GM18502 (cell line): ENCODE results near the gene CC2D2B.
"Not testable (repeated sequence)": the region's sequence is repeated elsewhere in the genome, so short reads cannot be mapped to it uniquely, and the experiment has no call there.

ENCODE experiments used
- ATAC-seq: cut with Tn5 transposase; IDR thresholded peaks from one replicate; pipeline ENCODE4 v1.9.1; 2021; ENCODE audit warnings: mild to moderate bottlenecking; ENCODE audit not compliant: unreplicated experiment, poor library complexity

The CC2D2B gene

DNA sequence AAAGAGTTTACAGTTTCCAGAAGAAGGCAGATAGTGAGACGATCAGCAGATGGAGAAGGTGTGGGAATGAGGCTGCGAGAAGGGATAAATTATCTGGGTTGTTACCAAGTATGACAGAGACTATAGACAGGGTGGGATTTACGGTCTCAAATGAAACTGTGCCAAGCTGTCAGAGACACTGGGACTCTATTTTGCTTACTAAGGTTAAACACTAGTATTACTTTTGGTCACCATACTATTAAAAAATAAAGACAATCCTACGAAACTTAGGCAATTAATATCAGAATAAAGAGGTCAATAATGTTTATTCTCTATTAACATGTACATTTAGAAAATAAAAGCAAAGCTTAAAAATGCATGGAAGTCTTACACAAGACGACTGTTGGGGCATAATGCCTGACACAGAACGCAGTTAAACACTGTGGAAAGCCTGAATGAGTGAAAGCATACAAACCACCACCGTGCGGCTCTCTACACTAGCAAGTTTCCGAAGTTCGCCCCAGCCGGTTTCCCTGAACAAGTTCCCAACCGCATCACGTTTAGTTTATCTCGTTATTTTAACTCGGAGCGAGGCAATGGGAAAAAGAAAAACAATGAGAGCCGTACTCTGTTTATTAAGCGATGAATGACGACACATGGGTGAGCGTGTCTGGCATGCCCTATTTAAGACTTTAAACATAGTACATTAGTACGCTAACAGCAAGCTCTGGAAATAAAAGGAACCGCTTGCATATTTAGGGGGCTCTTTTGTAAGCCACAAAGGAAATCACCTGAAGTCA is 909 bp upstream of the CC2D2B start:
- peak; percentile 45 for ATAC-seq

DNA sequence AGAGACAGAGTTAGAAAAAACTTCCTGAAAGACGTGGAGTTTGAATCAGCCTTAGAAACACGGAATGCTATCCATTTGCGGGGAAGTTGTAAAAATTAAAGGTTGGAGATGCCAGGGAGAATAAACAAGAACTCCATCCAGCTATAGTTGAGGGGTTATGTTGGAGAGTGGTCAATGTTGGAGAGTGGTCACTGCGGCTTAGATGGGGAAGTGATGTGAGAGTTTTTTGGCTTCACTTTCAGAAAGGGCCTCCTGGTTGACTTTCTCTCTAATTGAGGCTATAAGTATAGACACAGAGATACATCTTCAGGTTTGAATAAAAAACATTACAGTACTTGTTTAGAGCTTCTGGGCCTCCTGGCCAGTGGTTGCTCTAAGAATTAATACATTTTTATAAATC is 675 bp downstream of the CC2D2B start:
- ATAC-seq, result no peak

DNA sequence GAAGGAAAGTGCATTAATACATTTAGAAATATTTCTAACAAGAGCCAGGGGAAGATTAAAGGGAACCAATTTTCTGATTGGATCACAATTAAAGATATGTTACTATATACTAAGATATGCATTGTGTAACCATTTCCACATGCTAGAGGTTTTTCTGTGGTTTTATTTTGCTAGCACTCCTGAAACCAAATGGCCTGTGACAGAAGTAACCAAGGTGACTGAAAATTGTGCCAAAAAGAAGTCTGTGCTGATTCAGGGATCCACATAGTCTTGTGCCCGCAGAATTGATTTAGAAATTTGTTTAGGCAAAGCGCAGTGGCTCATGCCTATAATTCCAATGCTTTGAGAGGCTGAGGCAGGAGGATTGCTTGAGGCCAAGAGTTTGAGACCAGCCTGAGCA is 1.8 kb downstream of the CC2D2B start:
- ATAC-seq, result no peak

DNA sequence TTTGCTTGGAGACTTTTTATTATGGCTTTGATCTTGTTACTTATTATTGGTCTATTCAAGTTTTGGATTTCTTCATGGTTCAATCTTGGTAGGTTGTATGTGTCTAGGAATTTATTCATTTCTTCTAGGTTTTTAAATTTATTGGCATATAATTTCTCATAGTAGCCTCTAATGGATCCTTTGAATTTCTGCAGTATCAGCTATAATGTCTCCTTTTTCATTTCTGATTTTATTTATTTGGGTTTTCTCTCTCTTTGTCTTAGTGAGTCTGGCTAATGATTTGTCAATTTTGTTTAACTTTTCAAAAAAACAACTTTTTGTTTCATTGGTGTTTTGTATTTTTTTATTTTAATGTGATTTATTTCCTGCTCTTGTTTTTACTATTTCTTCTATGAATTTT is 8.3 kb downstream of the CC2D2B start:
- ATAC-seq, result not testable (repeated sequence)

DNA sequence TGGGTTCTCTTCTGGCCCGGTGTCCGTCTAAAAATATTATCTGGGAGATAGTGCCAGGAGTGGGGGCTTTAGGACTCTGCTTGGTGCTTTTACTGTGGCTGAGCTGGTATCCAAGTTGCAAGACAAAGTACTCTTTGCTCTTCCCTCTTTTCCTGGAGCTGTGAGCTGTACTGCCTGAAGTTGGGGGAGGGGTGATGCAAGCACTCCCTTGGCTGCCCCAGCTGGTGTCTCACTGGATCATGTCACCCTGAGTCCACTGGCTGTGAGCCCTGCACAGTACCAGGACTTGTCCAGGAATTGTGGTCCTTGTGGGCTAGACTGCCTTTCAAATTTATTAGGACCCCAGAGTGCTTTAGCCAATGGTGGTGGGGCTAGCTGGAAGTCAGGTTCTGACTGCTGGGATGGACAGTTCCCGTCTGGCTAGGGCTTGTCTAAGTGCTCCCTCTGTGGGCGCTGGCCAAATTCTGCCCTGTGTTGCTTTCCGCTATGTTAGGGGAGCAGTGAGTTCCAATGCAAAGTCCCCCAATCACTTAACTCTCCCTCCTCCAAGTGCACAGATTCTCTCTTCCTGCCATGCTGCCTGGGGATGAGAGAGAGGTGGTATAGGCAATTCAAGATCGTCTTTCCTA is 13.1 kb downstream of the CC2D2B start:
- ATAC-seq, result no peak

DNA sequence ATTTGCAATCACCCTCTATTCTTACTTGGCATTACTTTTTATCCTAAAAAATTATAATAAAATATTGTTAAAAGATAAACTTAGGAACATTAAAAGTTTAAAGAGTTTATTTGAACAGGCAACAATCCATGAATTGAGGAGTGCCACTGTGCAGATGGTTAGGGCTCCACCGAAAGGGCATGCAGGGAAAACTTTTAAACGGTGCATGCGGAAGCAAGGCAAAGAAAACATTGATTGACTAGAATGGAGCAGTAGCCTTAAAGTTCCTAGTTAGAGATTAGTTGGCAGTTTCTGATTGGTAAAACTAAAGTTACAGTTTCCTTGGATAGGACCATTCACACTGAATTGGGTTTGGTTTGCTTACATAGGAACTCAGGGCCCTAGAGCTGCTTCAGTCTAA is 17.3 kb downstream of the CC2D2B start:
- ATAC-seq, result no peak

DNA sequence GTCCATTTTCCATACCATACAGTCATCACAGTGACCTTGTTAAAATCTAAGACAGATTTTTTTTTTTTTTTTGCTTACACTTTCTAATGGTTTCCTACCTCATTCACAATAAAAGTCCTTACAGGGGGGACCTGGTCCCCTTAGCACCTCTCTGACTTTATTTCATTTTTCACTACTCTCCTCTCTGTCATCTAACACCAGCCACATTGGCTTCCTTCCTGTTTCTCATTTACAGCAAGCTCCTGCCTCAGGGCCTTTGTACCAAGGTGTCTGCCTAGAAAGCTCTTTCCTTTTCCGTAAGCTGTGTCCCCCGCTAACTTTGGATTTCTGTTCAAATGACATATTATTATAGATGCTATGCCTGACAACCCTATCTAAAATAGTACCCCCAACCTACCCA is 27.7 kb downstream of the CC2D2B start:
- ATAC-seq, result no peak

DNA sequence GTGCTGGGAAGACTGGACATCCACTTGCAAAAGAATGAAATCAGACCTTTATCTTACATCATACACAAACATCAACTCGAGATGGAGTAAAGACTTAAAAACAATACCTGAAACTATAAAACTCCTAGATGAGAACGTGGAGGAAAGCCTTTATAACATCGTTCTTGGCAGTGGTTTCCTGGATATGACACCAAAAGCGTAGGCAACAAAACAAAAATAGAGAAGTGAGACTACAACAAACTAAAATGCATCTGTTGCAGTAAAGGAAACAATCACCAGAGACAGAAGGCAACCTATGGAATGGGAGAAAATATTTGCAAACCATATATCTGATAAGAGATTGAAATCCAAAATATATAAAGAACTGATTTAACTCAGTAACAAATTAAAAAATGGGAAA is 33.3 kb downstream of the CC2D2B start:
- no peak for ATAC-seq

DNA sequence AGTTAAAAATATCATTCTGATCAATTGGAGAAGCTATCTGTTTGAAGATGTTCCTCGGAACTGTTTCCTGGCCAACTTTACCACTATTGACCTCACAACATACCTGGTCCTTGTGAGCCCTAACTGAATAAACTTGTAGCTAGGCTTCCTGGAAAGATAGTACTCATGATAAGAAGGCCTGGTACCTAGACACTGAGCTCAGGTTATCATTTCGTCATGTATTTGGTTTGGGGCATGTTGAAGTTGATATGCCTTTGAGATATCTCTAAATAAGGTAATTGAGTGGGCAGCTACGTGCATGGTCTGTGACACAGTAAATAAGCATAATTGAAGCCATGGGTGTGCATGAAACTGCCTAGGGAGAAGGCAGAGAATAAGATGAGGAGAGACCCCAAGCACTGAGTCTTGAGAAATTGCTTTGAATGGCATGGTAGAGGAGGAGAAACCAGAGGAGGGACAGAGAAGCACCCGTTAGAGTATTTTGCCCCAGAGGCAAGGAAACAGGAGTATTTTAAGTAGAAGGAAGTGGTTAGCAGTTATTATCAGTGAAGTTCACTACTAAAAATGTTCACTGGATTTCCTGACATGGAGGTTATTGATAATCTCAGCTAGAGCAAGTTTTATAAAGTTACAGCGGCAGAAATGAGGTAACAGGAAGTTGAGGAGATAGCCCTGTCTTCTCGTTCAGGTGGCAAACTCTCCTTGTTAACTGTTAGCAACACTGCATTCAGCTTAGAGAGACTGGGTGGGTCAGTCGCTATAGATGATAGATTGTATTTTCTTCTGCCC is 55.6 kb downstream of the CC2D2B start:
- peak; percentile 50 for ATAC-seq

DNA sequence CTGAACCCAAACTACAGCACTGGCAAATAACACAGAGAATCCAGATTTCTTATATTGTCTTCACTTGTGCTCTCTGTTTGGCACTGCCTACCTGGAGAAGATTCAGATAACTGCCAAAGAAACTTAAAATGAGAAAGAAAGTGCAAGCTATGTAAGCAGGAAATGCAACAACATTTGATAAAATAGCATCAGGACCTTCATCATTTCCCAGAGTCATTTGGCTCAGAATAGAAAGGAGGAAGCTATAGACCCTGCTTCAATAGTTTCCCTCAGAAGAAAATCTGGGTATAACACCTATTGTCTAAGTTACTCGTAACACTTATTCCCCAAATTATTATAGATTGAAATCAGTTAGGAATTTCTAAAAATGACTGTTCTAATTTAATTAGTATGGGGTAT is 56.2 kb downstream of the CC2D2B start:
- ATAC-seq, result no peak

DNA sequence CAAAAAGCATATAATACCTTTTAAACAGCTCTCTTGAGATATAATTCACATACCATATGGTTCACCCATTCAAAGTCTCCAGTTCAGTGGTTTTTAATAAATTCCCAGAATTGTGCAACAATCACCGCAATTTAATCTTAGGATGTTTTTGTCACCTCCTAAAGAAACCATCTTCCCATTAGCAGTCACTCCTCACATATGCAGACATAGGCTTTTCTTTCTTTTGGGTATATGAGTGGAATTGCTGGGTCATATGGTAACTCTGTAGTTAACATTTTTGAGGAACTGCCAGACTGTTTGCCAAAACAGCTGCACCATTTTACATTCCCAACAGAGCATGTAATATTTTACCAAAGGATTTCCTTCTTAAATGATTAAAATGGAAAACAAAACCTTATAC is 57.0 kb downstream of the CC2D2B start:
- ATAC-seq, result no peak

DNA sequence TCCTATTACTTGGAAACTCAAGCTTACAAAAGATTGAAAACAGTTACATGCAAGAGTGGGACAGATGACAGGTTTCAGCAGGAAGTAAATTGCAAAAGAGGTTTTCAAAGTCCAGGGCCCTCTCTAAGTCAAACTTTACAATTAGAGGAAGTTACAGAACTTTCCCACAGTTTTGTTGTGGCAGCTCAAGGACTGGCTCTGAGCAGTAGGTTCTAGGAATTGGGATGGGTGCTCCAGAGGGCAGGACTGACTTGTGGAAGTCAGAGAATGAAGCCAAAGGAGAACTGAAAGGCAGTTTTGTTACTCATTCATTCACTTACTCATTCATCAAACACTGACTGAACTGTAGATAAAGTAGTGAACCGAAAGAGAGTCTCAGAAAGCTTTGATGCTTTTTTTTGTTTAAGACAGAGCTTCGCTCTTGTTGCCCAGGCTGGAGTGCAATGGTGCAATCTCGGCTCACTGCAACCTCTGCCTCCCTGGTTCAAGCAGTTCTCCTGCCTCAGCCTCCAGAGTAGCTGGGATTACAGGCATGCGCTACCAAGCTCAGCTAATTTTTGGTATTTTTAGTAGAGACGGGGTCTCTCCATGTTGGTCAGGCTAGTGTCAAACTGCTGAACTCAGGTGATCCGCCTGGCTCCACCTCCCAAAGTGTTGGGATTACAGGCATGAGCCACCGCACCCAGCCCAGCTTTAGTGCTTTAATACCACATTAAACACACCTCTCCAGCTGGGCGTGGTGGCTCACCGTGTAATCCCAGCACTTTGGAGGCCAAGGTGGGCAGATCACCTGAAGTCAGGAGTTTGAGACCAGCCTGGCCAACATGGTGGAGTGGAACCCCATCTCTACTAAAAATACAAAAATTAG is 68.8 kb downstream of the CC2D2B start:
- no peak for ATAC-seq

DNA sequence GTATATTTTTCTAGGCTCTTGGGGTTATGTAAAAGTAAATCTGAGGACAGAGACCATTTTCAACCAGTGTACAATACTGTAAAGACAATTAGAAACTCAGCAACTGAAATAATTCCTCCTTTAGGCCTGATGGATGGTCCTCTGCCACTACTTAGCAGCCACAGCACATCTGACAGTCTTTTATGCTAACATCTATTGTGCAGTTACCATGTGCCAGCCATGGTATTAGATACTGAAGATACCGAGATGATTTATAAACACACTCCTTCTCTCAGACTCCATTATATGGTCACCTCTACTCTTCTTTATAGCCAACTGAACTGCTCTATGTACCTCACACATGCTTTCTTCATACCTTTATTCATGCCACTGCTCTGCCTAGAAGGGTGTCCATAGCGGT is 74.4 kb downstream of the CC2D2B start:
- ATAC-seq, result no peak

DNA sequence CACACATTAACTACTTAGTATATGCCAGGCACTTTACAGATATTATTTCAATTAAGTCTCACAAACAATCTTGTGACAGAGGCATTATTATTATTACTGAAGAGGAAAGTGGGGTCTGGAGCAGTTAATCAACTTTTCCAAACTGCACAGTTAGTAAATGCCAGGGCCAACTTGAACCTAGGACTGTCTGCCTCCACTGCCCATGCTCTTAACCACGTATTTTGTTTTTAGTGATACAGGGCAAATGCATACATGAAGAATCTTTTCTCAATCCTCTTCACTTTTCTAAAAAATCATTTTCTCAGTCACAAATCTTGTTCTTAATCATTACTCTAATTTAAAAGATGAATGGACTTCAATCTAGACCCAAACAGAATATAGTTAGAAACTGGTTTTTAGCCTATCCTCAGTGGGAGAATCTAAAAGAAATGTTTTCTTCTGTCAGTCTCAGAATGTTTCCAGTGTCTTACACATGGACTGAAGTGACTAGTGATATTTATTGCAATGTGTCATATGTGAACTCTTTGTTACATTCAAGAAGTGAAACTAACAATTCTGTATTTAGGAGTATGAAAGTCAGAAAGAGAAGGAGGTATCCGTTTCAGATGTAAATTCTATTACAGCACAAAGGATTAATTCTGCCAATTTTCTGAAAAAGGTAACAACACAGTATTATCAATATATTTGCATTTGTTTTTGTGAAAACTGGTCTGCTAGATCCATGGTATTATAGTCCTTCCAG is 80.1 kb downstream of the CC2D2B start:
- peak; percentile 98 for ATAC-seq

DNA sequence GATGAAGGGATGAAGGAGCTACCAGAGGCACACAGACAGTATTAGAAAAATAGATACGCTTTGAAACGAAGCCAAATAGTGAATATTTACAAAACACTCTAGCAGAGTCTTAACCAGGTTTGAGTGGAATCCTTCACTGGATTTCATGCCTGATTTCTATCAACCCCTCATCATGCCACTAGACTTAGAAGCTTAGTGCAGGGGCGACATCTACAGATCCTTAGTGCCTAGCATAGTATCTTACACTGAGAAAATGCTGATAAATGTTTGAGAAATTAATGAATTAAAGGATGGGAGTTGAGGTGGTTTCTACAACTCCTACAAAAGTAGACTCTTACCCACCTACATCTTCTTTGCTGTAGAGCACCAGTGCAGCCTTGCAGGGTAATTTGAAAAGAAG is 80.9 kb downstream of the CC2D2B start:
- no peak for ATAC-seq

DNA sequence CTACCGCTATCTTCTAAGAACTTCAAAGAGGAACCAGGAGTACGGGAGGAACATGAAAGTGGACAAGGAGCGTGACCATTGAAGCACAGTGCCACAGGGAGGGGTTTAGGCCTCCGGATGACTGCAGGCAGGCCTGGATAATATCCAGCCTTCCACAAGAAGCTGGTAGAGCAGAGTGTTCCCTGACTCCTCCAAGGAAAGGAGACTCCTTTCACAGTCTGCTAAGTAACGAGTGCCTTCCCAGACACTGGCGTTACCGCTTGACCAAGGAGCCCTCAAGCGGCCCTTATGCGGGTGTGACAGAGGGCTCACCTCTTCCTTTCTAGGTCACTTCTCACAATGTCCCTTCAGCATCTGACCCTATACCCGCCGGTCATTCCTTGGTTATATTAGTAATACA is 86.6 kb downstream of the CC2D2B start:
- not testable (repeated sequence) for ATAC-seq

DNA sequence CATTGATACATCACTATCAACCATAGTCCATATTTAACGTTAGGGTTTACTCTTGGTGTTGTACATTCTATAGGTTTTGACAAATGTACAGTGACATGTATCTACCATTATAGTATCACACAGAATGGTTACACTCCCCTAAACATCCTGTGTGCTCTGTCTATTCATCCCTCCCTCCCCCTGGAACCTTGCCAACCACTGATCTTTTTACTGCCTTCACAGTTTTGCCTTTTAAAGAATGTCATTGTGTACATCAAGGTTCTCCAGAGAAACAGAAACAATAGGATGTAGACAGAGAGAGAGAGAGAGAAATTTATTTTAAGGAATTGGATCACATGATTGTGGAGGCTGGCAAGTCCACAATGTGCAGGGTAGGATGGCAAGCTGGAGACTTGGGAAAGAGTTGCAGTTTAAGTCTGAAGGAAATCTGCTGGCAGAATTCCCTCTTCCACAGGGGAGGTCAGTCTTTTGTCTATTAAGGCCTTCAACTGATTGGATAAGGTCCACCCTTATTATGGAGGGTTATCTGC is 90.5 kb downstream of the CC2D2B start:
- ATAC-seq, result no peak

DNA sequence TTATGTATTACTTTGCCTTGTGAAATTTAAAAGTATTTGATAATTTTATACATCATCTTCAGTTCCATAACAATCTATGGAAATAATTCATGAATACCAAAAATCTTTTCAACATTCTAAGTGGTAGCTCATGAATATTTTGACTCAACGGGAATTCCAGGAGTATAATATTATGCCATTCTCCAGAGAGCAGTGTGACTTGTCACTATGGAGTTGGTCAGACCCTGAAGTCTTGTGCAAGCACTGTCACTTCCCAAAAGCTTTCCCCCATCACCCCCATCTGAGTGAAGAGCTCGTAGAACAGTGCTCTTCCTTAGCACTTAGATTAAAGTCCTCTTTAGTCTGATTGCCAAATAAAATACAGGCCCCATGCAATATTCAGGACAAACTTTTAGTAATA is 106.2 kb downstream of the CC2D2B start:
- no peak for ATAC-seq

DNA sequence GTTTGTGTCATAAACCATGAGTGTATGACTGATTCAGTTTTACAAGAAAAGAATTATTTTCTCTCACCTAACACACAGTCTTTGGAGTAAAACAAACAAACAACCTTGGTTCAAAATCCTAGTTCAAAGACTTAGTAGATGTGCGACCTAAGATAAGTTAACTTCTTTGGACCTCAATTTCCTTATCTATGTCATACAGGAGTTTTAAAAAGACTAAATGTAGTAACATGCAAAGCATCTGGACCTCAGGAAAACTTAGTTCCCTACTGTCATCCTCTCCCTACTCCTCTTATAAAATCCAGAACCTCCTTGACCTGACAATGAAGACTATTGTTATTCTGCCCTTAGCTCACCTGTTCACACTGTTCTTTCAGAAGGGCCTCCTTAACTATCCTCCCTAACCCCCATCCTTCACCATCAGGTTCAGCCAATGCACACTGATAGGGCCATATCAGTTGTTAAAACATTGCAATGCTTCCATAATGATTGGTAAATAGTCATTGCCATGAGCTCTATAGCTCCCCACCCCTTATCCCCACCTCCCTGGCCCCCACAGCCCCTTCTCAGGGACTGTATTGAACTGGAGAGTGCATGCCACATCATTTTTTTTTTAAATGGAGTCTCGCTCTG is 106.8 kb downstream of the CC2D2B start:
- ATAC-seq, result no peak
